Esophagus muscularis mucosa (tissue), 4 donors: ENCODE results near the gene CERKL. TPM values are rescaled to one million over a fixed set of nuclear protein-coding genes. Genes with fewer than 3 reads are reported as not detected.

Experiments used
- DNase-seq: peaks from one replicate; pipeline ENCODE4 v3.0.0-alpha.2; 2017; ENCODE audit errors: extremely low spot score
- H3K27ac ChIP-seq, 4 donors: fragments of 200-600 bp; sonication (generic); replicated peaks in 1 of 4; 1 replicate in 3 of 4; 2 replicates in 1 of 4; pipeline ENCODE4 v1.5.1; 2016 to 2019; ENCODE audit warnings: mild to moderate bottlenecking in 1 of 4
- H3K27me3 ChIP-seq, 4 donors: fragments of 200-600 bp; sonication (generic); one replicate each; pipeline versions ENCODE4 v1.5.1 to v1.6.0; 2016 to 2019
- H3K36me3 ChIP-seq, 4 donors: fragments of 200-600 bp; sonication (generic); one replicate each; pipeline ENCODE4 v1.5.1; 2016 to 2019
- H3K4me1 ChIP-seq, 4 donors: fragments of 200-600 bp; sonication (generic); one replicate each; pipeline ENCODE4 v1.5.1; 2016 to 2019
- H3K4me3 ChIP-seq, 4 donors: fragments of 200-600 bp; sonication (generic); 1 replicate in 2 of 4; 2 replicates in 2 of 4; pipeline ENCODE4 v1.5.1; 2016 to 2019; ENCODE audit warnings: mild to moderate bottlenecking in 4 of 4, moderate library complexity in 1 of 4
- H3K9me3 ChIP-seq, 4 donors: fragments of 200-600 bp; sonication (generic); 1 replicate in 3 of 4; 2 replicates in 1 of 4; pipeline ENCODE4 v1.5.1; 2016 to 2019
- CTCF ChIP-seq, 3 experiments: fragments of 200-600 bp in 2 of 3; fragments of 450-650 bp in 1 of 3; sonication (generic) in 2 of 3; IDR thresholded peaks; one replicate each; pipeline ENCODE4 v1.5.1; 2017 to 2019; ENCODE audit warnings: antibody characterized with exemption in 3 of 3, mild to moderate bottlenecking in 2 of 3, moderate library complexity in 1 of 3
- EP300 ChIP-seq: sonication (generic); formaldehyde crosslinking; IDR thresholded peaks from one replicate; pipeline ENCODE4 v1.6.1; 2017; ENCODE audit warnings: antibody characterized with exemption
- POLR2A ChIP-seq: fragments of 450-650 bp; IDR thresholded peaks from one replicate; pipeline ENCODE4 v1.6.1; 2017; ENCODE audit warnings: antibody characterized with exemption, moderate library complexity, mild to moderate bottlenecking, low read depth
- POLR2AphosphoS5 ChIP-seq, 2 donors: sonication (generic); formaldehyde crosslinking; IDR thresholded peaks; one replicate each; pipeline ENCODE4 v1.6.1; 2017; ENCODE audit warnings: antibody characterized with exemption in 2 of 2
- WGBS: methylation state at CpG from one replicate; pipeline ENCODE4 v1.1.5; 2018; 5-methylcytosine and 5-hydroxymethylcytosine counted together
- intact Hi-C: fragments of 100-400 bp; cut with DNase I; formaldehyde crosslinking; loops from one replicate; pipeline ENCODE4 v1.15.1; 2023
- total RNA-seq, 4 donors: library from RNA; depleted of rRNA; stranded (reverse); fragments of >200 nt; gene quantifications; one replicate each; pipeline versions ENCODE4 v1.1.0 to v1.2.1, GENCODE V29; 2016

CERKL gene
- total RNA-seq, 4 donors from 2014 or later, result 0.17 to 0.19 TPM; not detected in 2

DNA sequence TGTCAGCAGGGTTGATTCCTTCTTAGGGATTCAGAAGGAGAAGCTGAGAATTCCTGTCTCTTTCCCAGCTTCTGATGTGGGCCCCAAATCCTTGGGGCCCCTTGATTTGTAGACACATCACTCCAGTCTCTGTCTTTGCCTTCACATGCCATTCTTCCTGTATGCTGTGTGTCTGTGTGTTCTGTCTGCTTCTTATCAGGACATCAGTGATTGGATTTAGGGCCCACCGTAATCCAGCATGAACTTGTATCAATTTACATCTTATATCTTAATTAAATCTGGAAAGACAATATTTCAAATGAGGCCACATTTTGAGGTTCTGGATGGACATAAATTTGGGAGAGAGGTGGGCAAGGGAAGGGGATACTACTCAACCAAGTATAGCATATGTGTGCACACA is 13.7 kb upstream of the CERKL start:
- Histone ChIP-seq H3K4me3 (no peak overlapping the region), H3K27ac (no peak overlapping the region), H3K36me3 (no peaks in the 10 kb centered on the region), H3K9me3 (peaks cover 0 to 8% (median 4%) of the 10 kb centered on the region in 4 donors), H3K27me3 (peaks cover 0 to 14% (median 3%) of the 10 kb centered on the region in 4 donors), H3K4me1 (no peaks in the 10 kb centered on the region)
- WGBS, result 86% methylated on average over 1 of the region's 1 CpG
- DNase-seq, result no peak
- intact Hi-C loops, result no loop called here
- TF ChIP-seq CTCF (IDR thresholded peaks at IDR 0.05), result no peak
- TF ChIP-seq EP300, result no peak
- no peak for TF ChIP-seq POLR2AphosphoS5 (IDR thresholded peaks at IDR 0.05)
- TF ChIP-seq POLR2A, result no peak

GRCh38 chr2:181667234-181667633 is 10.3 kb upstream of the CERKL start:
- TF ChIP-seq POLR2AphosphoS5 (IDR thresholded peaks at IDR 0.05) (no peak), EP300 (no peak), POLR2A (no peak), CTCF (IDR thresholded peaks at IDR 0.05) (no peak)
- Histone ChIP-seq H3K36me3 (no peaks in the 10 kb centered on the region), H3K9me3 (peaks cover 0 to 13% (median 4%) of the 10 kb centered on the region in 4 donors), H3K4me1 (no peaks in the 10 kb centered on the region), H3K27ac (no peak overlapping the region), H3K27me3 (peaks cover 0 to 6% (median 2%) of the 10 kb centered on the region in 4 donors), H3K4me3 (no peak overlapping the region)
- DNase-seq, result no peak
- 69% methylated on average over 1 of the region's 1 CpG for WGBS
- intact Hi-C loops, result no loop called here

DNA sequence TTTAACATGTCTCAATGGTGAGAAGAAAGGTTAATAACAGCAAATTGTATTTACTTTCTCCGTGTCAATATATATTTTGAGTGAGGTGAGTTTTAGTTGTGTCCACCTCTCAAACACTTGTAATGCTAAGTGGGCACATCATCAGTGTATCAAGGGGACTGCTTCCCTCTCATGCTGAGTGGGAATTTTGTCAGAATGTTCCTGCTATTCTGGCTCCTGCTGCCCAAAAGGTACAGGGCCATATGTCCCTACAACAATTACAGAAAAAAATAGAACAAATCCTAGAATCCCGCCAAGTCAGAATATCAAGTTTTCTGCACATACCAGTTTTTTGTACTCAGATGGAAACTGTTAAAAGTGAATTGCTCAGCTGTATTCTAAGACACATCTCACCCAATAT is 5.4 kb upstream of the CERKL start:
- no peak for DNase-seq
- H3K4me3 ChIP-seq, result no peak overlapping the region

DNA sequence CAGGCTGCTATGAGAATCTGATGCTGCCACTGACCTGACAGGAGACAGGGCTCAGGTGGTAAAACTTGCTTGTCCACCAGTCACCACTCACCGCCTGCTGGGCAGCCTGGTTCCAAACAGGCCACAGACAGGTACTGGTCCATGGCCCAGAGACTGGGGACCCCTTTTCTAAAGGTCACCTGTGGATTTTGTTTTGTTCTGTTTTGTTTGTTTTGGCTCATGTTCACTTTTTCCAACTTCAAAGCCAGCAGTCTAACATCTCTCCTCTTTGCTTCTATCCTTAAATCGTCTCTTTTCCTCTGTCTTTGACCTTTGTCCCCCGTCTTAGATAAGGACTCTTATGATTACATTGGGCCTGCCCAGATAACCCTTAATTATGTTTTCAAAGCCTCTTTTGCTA is 3.3 kb upstream of the CERKL start:
- H3K9me3 ChIP-seq, result no peaks in the 10 kb centered on the region
- no peak overlapping the region for H3K27ac ChIP-seq
- H3K36me3 ChIP-seq, result no peaks in the 10 kb centered on the region
- H3K27me3 ChIP-seq, result peaks cover 0 to 39% (median 0%) of the 10 kb centered on the region in 4 donors
- TF ChIP-seq CTCF (IDR thresholded peaks at IDR 0.05) (no peak), POLR2AphosphoS5 (IDR thresholded peaks at IDR 0.05) (no peak), POLR2A (no peak), EP300 (no peak)
- intact Hi-C loops, result no loop called here
- H3K4me3 ChIP-seq, result no peak overlapping the region
- peaks cover 6 to 15% (median 14%) of the 10 kb centered on the region in 4 donors for H3K4me1 ChIP-seq
- no peak for DNase-seq
- WGBS, result 69% methylated on average over 3 of the region's 3 CpGs

More for the DNA sequence above, 5.4 kb upstream of the CERKL start:
- no peak for TF ChIP-seq POLR2AphosphoS5 (IDR thresholded peaks at IDR 0.05)
- no peak for TF ChIP-seq CTCF (IDR thresholded peaks at IDR 0.05)
- TF ChIP-seq EP300, result no peak
- TF ChIP-seq POLR2A, result no peak
- intact Hi-C loops, result no loop called here
- no peaks in the 10 kb centered on the region for H3K36me3 ChIP-seq
- H3K27ac ChIP-seq, result no peak overlapping the region
- 93% methylated on average over 2 of the region's 2 CpGs for WGBS
- peaks cover 1 to 3% (median 2%) of the 10 kb centered on the region in 4 donors for H3K4me1 ChIP-seq
- peaks cover 0 to 27% (median 0%) of the 10 kb centered on the region in 4 donors for H3K27me3 ChIP-seq
- peaks cover 0 to 13% (median 4%) of the 10 kb centered on the region in 4 donors for H3K9me3 ChIP-seq

DNA sequence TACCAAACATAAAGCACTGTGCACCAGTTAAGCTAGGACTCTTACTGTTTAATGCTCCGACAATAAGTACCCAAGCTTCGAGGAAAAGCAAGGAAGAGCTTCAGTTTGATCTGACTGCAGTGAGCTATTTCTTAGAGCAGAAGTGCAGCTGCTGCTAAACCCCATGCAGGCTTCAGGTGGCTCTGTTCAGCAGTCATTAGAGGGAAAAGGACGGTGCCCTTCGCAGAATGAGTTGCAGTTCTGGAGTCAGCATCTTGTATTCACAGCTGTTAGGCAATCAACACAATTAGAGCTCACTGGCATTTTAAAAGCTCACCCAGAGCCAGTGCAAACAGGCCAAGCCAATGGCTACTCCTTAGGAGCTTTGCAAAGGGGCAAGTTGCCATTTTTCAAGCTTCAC is 1.5 kb upstream of the CERKL start:
- Histone ChIP-seq H3K36me3 (no peaks in the 10 kb centered on the region), H3K27me3 (peaks cover 0 to 39% (median 0%) of the 10 kb centered on the region in 4 donors), H3K9me3 (no peaks in the 10 kb centered on the region), H3K4me3 (no peak overlapping the region), H3K4me1 (peaks cover 6 to 15% (median 14%) of the 10 kb centered on the region in 4 donors), H3K27ac (no peak overlapping the region)
- intact Hi-C loops, result no loop called here
- DNase-seq, result no peak
- 71% methylated on average over 3 of the region's 4 CpGs for WGBS
- TF ChIP-seq EP300 (no peak), CTCF (IDR thresholded peaks at IDR 0.05) (no peak), POLR2AphosphoS5 (IDR thresholded peaks at IDR 0.05) (no peak), POLR2A (no peak)
